K562 treated with DMSO at 1 percent for 4 hours (cell line): ENCODE measurements around the gene FZD10. TPM values are rescaled to one million over a fixed set of nuclear protein-coding genes. Genes with fewer than 3 reads are reported as not detected.

ENCODE experiments used
- total RNA-seq: library from RNA; unstranded; fragments of 300-600 nt; gene quantifications from 2 replicates; pipeline ENCODE4 v1.2.3, GENCODE V29; 2022; ENCODE audit not compliant: insufficient read depth

FZD10 gene, protein sequence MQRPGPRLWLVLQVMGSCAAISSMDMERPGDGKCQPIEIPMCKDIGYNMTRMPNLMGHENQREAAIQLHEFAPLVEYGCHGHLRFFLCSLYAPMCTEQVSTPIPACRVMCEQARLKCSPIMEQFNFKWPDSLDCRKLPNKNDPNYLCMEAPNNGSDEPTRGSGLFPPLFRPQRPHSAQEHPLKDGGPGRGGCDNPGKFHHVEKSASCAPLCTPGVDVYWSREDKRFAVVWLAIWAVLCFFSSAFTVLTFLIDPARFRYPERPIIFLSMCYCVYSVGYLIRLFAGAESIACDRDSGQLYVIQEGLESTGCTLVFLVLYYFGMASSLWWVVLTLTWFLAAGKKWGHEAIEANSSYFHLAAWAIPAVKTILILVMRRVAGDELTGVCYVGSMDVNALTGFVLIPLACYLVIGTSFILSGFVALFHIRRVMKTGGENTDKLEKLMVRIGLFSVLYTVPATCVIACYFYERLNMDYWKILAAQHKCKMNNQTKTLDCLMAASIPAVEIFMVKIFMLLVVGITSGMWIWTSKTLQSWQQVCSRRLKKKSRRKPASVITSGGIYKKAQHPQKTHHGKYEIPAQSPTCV
- total RNA-seq: not detected in 2 replicates

GRCh38 chr12:130162267-130162666 is at the start of gene FZD10:
FZD10 (plus strand) TSS chr12:130162464; CDS start chr12:130162943, 479 bp downstream.

Other genes with a start within 250 kb of the FZD10 start
- gene PIWIL1, start 175.4 kb downstream of the FZD10 start, total RNA-seq: not detected in 2 replicates